ENCODE results near the gene PCNX2.

The PCNX2 gene, protein sequence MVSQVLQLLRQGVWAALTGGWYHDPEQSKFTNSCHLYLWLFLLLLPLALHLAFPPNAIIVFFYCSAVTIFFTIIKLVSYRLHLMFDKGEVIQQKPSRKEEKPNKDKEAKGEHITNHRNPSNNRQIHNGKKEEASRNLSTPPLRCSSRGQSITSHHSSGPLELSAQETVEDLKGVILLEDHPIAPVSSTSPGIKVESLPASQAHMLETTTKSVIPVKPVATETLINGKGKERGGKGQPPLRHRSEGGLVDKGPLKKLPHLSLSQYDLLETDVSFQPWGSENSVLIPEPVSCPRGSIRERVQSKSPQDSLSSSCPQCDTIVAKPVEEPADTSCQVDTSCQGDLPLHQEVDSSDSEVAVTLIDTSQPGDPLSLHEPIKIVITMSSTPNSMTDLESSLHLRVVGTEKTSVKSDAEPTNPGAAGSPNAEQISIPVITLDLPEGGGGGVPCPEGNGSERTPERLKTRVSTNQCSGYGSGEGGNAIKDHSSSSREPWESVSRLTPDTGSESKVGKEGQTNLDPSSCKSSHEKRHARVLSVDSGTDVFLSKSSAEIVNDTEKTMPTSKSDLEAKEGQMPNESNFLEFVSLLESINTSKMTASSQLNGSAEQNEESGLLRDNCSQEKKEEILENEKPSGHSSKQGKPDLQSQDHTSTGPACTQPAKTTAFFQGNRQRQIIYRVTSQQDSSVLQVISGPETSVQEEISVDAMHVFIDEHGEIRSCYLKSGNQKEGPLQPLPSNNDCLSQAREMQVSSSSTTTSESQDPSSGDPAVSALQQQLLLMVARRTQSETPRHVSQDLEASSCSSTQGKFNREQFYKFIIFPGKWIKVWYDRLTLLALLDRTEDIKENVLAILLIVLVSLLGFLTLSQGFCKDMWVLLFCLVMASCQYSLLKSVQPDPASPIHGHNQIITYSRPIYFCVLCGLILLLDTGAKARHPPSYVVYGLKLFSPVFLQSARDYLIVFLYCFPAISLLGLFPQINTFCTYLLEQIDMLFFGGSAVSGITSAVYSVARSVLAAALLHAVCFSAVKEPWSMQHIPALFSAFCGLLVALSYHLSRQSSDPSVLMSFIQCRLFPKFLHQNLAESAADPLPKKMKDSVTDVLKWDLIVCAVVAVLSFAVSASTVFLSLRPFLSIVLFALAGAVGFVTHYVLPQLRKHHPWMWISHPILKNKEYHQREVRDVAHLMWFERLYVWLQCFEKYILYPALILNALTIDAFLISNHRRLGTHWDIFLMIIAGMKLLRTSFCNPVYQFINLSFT (N-terminal part only)

DNA sequence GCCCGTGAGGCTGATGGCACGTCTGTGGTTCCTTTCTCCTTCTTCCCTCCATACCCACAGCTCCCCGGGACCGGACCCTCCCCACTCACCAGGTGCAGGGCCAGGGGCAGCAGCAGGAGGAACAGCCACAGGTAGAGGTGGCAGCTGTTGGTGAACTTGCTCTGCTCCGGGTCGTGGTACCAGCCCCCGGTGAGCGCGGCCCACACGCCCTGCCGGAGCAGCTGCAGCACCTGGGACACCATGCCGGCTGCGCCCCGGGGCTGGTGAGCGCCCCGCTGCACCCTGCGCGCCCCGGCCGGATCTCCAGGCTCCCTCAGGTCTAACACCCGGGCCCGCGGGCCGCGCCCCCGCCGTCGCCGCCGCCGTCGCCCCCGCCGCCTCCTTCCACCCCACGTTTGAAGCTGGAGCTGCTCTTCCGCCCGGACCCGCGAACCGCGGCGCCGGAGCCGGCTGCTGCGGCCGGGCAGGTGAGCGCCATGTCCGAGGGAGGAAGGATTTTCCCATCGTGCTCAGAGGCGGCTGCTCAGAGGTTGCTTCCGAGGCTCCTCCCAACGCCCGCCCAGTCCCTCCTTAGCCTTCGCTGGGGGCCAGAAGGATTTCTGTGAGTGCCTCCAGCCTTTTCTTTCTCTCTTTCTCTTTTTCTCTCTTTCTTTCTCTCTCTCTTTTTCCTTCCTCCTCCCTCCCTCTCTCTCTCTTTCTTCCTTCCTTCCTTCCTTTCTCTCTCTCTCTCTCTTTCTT is at the start of gene PCNX2:
Gene PCNX2, minus strand, starts transcription at position 489 of the 738 bp plus-strand sequence. Its CDS starts 247 bp downstream, at position 242.
- TF ChIP-seq, protein P1, sequence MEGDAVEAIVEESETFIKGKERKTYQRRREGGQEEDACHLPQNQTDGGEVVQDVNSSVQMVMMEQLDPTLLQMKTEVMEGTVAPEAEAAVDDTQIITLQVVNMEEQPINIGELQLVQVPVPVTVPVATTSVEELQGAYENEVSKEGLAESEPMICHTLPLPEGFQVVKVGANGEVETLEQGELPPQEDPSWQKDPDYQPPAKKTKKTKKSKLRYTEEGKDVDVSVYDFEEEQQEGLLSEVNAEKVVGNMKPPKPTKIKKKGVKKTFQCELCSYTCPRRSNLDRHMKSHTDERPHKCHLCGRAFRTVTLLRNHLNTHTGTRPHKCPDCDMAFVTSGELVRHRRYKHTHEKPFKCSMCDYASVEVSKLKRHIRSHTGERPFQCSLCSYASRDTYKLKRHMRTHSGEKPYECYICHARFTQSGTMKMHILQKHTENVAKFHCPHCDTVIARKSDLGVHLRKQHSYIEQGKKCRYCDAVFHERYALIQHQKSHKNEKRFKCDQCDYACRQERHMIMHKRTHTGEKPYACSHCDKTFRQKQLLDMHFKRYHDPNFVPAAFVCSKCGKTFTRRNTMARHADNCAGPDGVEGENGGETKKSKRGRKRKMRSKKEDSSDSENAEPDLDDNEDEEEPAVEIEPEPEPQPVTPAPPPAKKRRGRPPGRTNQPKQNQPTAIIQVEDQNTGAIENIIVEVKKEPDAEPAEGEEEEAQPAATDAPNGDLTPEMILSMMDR (IDR thresholded peaks at IDR 0.05): no peak

DNA sequence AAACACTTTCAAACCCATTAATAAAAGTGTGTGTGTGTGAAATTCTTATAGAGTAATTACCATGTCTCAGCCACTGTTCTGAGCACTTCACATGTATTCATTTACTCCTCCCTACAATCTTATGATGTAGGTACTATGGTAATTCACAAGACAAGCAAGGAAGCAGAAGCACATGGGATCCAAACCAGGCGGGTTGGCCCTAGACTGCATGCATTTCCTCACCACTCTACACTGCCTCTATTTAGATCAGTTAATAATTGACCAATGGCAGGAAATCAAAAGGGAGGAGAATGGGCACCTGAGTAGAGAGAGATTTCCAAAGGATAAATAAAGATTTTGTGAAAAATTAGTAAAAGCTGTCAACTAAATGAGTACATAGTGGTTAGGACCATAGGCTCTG is 47.7 kb upstream of the PCNX2 start:
- TF ChIP-seq, protein P1 (IDR thresholded peaks at IDR 0.05): no peak

DNA sequence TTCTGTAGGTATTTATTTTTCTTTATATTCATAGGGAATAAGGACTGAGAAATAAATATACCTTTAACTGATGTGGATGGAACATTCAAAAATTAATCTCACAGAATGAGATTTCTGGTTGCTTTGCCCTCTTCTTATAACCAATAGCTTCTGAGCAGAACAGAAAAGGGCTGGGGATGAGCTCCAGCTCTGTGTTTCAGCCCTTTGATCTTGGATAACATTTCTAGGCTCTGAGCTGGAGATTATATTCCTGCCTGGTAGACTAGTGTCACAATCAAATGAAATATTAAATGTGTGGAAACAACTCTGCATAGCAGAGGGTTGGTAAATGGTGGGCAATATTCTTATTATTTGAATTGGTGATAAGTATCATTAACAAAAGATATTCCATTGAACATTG is 46.6 kb upstream of the PCNX2 start:
- TF ChIP-seq, protein P1 (IDR thresholded peaks at IDR 0.05): no peak

DNA sequence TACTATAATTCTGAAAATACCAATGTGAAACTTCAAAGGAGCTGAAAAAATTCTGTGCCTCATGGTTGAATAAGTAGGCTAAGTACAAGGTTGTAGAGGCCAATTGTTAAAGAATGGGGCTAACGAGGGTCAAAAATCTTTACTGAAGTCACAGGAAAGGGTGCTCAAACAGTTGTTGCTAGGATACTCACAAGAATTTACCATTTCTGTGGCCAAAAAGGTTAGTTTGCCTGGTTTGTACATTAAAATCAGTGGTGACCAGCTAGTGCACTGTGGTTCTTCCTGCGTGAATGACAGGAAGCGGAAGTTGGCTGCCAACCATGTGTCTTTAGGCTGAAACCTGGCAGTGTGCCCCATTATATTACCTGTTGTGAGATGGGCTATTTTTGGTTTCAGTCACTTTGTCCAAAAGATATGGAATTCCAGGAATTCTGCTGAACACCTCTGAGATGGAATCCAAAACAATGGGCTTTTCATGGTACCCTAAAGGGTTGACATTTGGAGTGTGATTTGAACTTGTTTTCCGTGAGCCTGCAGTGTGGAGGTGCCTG is 45.5 kb upstream of the PCNX2 start:
- TF ChIP-seq, protein P1 (IDR thresholded peaks at IDR 0.05): no peak

DNA sequence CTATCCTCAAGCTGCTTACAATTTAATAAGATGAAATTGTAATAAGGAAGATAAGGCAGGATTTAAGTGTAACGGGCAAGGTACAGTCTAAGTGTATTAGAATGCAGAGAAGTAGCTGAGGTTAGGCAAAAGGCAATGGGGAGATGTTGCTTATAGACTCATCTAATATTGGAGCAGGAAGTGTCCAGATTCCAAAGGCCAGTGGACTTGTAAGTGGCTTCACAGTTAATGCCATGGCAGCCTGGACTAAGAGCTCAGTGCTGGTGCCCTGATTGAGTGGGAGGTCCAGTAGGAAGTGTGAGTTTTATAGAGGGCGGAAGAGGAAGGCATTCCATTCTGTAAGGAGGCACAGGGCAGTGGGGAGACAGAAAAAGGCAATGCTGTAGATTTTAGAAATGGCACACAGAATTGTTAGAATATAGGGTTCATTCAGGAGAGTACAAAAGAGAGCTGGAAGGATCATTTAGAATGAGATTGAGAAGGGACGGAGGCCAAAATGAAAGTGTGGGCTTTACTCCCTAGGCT is 44.6 kb upstream of the PCNX2 start:
- TF ChIP-seq, protein P1 (IDR thresholded peaks at IDR 0.05): no peak

DNA sequence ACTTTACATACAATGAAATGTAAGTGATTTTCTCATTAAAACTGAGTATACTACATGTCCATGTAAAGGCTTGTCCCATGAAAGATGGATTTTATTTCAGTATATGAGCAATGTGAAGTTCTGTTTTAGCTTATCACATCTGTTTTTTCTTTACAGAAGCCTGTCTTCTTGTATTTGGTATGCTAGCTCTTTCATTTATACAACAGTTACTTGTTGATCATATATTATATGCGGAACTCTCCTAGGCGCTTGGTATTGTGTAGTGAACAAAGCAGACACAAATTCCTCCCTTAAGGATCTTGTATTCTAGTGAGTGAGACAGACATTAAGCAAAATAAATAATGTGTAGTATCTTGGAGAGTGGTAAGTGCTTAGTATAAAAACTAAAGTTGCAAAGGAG is 42.6 kb upstream of the PCNX2 start:
- TF ChIP-seq, protein P1 (IDR thresholded peaks at IDR 0.05): no peak
